Heart left ventricle (tissue), 16 donors: ENCODE data around the gene TCF4. TPM values are rescaled to one million over a fixed set of nuclear protein-coding genes. Genes with fewer than 3 reads are reported as not detected.

ENCODE experiments used
- ATAC-seq, 4 donors: fragments of 200-7000 bp; cut with Tn5 transposase; one replicate each; pipeline ENCODE4 v1.9.1; 2020 to 2022; ENCODE audit warnings: moderate library complexity in 4 of 4, mild to moderate bottlenecking in 3 of 4, moderate number of reproducible peaks in 1 of 4
- DNase-seq, 5 donors: peaks; one replicate each; pipeline ENCODE4 v3.0.0-alpha.2; 2020
- H3K27ac ChIP-seq, 12 donors: fragments of 200-600 bp; sonication (generic) in 4 of 12; one replicate each; pipeline versions ENCODE4 v1.5.0 to v1.8.0; 2016 to 2022; ENCODE audit warnings: mild to moderate bottlenecking in 2 of 12
- H3K27me3 ChIP-seq, 9 donors: fragments of 200-600 bp; sonication (generic) in 2 of 9; one replicate each; pipeline versions ENCODE4 v1.5.1 to v1.8.0; 2016 to 2022; ENCODE audit warnings: mild to moderate bottlenecking in 3 of 9
- H3K36me3 ChIP-seq, 9 donors: fragments of 200-600 bp; sonication (generic) in 2 of 9; one replicate each; pipeline versions ENCODE4 v1.5.0 to v1.8.0; 2018 to 2022; ENCODE audit warnings: mild to moderate bottlenecking in 2 of 9
- H3K4me1 ChIP-seq, 12 donors: fragments of 200-600 bp; sonication (generic) in 4 of 12; one replicate each; pipeline versions ENCODE4 v1.5.0 to v1.8.0; 2016 to 2022; ENCODE audit warnings: mild to moderate bottlenecking in 3 of 12
- H3K4me3 ChIP-seq, 12 donors: fragments of 200-600 bp; sonication (generic) in 4 of 12; one replicate each; pipeline versions ENCODE4 v1.5.0 to v1.8.0; 2017 to 2022; ENCODE audit warnings: mild to moderate bottlenecking in 9 of 12, moderate library complexity in 4 of 12
- H3K9me3 ChIP-seq, 12 donors: fragments of 200-600 bp; sonication (generic) in 4 of 12; one replicate each; pipeline versions ENCODE4 v1.5.0 to v1.8.0; 2016 to 2022; ENCODE audit warnings: mild to moderate bottlenecking in 1 of 12
- POLR2A ChIP-seq, 2 donors: fragments of 450-650 bp; IDR thresholded peaks; one replicate each; pipeline ENCODE4 v1.6.1; 2017; ENCODE audit warnings: antibody characterized with exemption in 2 of 2, mild to moderate bottlenecking in 2 of 2, moderate library complexity in 2 of 2
- WGBS, 4 donors: extraction: QIAGEN DNeasy Blood & Tissue Kit in 2 of 4; methylation state at CpG; one replicate each; pipeline versions ENCODE4 v1.1.5 to v1.1.7; 2013 to 2018; 5-methylcytosine and 5-hydroxymethylcytosine counted together
- intact Hi-C, 10 donors: fragments of 100-400 bp; cut with DNase I; formaldehyde crosslinking; loops; one replicate each; pipeline versions ENCODE4 v1.11.1 to v1.14.2; 2022
- polyA plus RNA-seq, 2 donors: library from polyadenylated mRNA; stranded (reverse); fragments of 200-250 nt; gene quantifications; one replicate each; pipeline ENCODE4 v1.2.3, GENCODE V29; 2013
- total RNA-seq, 9 donors: library from RNA; depleted of rRNA in 2 of 9; stranded (reverse); fragments of >200 nt in 2 of 9; fragmentation: NEBNext Ultra II Directional in 3 of 9; extraction: Animal tissue kit (Norgen Biotek cat#: 25700) in 3 of 9; gene quantifications; one replicate each; pipeline versions ENCODE4 v1.1.0 to v1.2.4, GENCODE V29; 2016 to 2023
- TF ChIP-seq, protein P1 (sequence below), 12 donors: fragments of 200-600 bp; sonication (generic) in 4 of 12; IDR thresholded peaks; one replicate each; pipeline versions ENCODE4 v1.5.0 to v1.8.0; 2018 to 2022; ENCODE audit warnings: antibody characterized with exemption in 12 of 12, mild to moderate bottlenecking in 5 of 12
- donor health status: ischemic (EF 13 %, LVEDD 7.1; RV severe dilation, severe dysfunction).
- donor health status: healthy with polysubstance abuse.
- donor health status: DM: no; HTN: yes; CAD: no.
- donor health status: DM: no; HTN: no; CAD: no.
- donor health status: ischemic (EF 25% LVEDD 6.9; RV normal size, moderate dysfunction).
- donor health status: ischemic (EF 25% LVEDD 5.7; RV mildly dilated, moderate dysfunction).
- donor health status: healthy.
- donor health status: DM: yes; HTN: yes; CAD: no.
- donor health status: ischemic (EF 35%, LVEDD 5.7; RV mildly dilated, moderate dysfunction).
- donor health status: nonischemic (EF 11% LVEDD 7.7; RV severe dilation, severe dysfunction).
- donor health status: DM: yes; HTN: yes; CAD: no.
- donor health status: PGD.
- donor health status: ischemic (EF 29% LVEDD 5.4; RV normal size, mild dysfunction).
- donor health status: nonischemic (EF 23%, LVEDD 6.1; RV moderate dilation, normal function).

Gene TCF4
- total and polyA plus RNA-seq, 11 donors, result 12.8 to 119 (median 71.5) TPM

DNA sequence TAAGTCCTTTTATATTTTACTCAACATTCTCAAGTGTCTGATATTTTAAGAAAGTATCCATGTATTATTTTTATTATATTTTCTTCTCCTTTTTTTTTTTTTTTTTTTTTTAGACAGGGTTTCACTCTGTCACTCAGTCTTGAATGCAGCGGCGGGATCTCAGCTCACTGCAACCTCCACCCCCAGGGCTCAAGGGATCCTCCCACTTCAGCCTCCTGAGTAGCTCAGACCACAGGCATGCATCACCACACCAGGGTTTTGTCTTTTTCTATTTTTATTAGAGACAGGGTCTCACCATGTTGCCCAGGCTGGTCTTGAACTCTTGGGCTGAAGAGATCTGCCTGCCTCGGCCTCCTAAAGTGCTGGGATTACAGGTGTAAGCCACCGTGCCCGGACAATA, 212.1 kb downstream of the TCF4 start:
- H3K4me1 ChIP-seq, result peaks cover 0 to 12% (median 0%) of the 10 kb centered on the region in 12 donors
- 88 to 97% (median 94%) methylated on average over 5 of the region's 5 CpGs for WGBS, 4 donors
- H3K9me3 ChIP-seq, result peaks cover 0 to 18% (median 3%) of the 10 kb centered on the region in 12 donors
- TF ChIP-seq POLR2A (IDR thresholded peaks at IDR 0.05), result no peak
- TF ChIP-seq, protein P1, sequence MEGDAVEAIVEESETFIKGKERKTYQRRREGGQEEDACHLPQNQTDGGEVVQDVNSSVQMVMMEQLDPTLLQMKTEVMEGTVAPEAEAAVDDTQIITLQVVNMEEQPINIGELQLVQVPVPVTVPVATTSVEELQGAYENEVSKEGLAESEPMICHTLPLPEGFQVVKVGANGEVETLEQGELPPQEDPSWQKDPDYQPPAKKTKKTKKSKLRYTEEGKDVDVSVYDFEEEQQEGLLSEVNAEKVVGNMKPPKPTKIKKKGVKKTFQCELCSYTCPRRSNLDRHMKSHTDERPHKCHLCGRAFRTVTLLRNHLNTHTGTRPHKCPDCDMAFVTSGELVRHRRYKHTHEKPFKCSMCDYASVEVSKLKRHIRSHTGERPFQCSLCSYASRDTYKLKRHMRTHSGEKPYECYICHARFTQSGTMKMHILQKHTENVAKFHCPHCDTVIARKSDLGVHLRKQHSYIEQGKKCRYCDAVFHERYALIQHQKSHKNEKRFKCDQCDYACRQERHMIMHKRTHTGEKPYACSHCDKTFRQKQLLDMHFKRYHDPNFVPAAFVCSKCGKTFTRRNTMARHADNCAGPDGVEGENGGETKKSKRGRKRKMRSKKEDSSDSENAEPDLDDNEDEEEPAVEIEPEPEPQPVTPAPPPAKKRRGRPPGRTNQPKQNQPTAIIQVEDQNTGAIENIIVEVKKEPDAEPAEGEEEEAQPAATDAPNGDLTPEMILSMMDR (IDR thresholded peaks at IDR 0.05), result no peak
- intact Hi-C loops, result no loop called here
- ATAC-seq (no peak), DNase-seq (no peak)
- no peaks in the 10 kb centered on the region for H3K27me3 ChIP-seq
- no peaks in the 10 kb centered on the region for H3K36me3 ChIP-seq
- H3K4me3 ChIP-seq, result no peak overlapping the region
- peak overlapping the region in 1 of 12 donors; percentile 57 for H3K27ac ChIP-seq

DNA sequence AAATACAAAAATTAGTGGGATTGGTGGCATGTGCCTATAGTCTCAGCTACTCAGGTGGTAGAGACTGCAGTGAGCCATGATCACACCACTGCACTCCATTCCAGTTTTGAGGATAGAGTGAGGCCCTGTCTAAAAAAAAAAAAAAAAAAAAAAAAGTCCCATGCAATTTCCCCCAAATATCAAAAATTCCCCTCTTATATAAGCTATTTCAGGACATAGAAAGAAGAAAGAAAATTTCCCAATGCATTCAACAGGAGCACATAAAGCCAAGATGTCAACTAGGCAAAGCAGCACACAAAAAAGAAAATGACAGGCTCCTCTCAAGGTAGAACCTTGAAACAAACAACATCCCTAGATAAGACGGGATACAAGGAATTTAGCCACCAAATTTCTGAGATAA, 213.3 kb downstream of the TCF4 start:
- Histone ChIP-seq H3K4me1 (peaks cover 0 to 12% (median 0%) of the 10 kb centered on the region in 12 donors), H3K4me3 (no peak overlapping the region), H3K36me3 (no peaks in the 10 kb centered on the region), H3K9me3 (peaks cover 0 to 18% (median 3%) of the 10 kb centered on the region in 12 donors), H3K27me3 (no peaks in the 10 kb centered on the region), H3K27ac (no peak overlapping the region)
- DNase-seq, result no peak
- WGBS, 4 donors, result 90 to 99% (median 94%) methylated on average over 1 of the region's 1 CpG
- no peak for TF ChIP-seq POLR2A (IDR thresholded peaks at IDR 0.05)
- TF ChIP-seq, protein P1 (IDR thresholded peaks at IDR 0.05), result no peak
- intact Hi-C loops, result no loop called here
- no peak for ATAC-seq

DNA sequence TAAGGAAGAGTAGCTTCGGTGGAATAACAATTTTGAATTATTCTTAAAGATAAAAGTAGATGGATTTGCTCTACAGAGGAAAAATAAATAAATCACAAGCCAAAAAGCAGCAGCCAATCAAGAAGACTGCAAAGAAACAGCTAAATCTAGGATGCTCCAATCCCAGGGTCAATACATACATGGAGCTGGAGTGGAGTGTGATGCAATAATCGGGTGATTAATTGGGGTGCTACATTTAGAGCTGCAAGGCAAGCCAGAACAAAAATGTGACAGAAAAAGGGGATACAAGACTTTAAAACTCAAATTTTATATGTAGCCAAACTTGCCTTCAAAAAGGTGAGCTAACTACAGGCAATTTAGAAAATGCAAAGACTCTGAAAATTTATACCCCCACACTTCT, 215.8 kb downstream of the TCF4 start:
- H3K4me1 ChIP-seq, result peaks cover 0 to 9% (median 0%) of the 10 kb centered on the region in 12 donors
- peaks cover 0 to 18% (median 3%) of the 10 kb centered on the region in 12 donors for H3K9me3 ChIP-seq
- H3K36me3 ChIP-seq, result peaks cover 0 to 4% (median 0%) of the 10 kb centered on the region in 9 donors
- TF ChIP-seq, protein P1 (IDR thresholded peaks at IDR 0.05), result no peak
- no peak for TF ChIP-seq POLR2A (IDR thresholded peaks at IDR 0.05)
- DNase-seq (no peak), ATAC-seq (no peak)
- H3K27ac ChIP-seq, result no peak overlapping the region
- 75 to 92% (median 85%) methylated on average over 2 of the region's 2 CpGs for WGBS, 4 donors
- intact Hi-C loops, result no loop called here
- H3K27me3 ChIP-seq, result no peaks in the 10 kb centered on the region
- no peak overlapping the region for H3K4me3 ChIP-seq

DNA sequence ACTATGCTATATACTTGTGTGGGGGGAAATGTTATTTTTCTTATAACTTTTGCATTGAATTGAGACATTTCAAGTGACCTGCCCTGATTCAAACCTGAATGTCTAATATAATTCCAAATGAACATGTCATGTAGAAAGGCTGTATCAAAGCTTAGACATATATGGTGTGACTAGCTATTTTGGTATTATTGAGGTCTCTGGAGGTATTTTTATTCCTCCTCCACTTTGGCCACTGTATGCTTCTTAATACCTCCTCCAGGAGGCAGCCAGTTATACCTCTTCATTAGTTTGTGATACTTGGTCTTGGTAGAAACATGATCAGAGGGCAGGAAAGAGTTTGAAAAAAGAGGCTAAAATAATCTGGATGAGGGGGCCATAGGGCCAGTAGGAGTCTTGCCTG, 217.1 kb downstream of the TCF4 start:
- H3K4me3 ChIP-seq, result no peak overlapping the region
- intact Hi-C loops, result no loop called here
- H3K27ac ChIP-seq, result peak overlapping the region in 1 of 12 donors; percentile 2
- no peaks in the 10 kb centered on the region for H3K27me3 ChIP-seq
- DNase-seq (no peak), ATAC-seq (peak in 1 of 4 donors; percentile 7)
- H3K36me3 ChIP-seq, result peaks cover 0 to 4% (median 0%) of the 10 kb centered on the region in 9 donors
- TF ChIP-seq, protein P1 (IDR thresholded peaks at IDR 0.05), result no peak
- TF ChIP-seq POLR2A (IDR thresholded peaks at IDR 0.05), result no peak
- H3K9me3 ChIP-seq, result peaks cover 0 to 18% (median 3%) of the 10 kb centered on the region in 12 donors
- H3K4me1 ChIP-seq, result no peaks in the 10 kb centered on the region
